HG03378 (cell line): Measurements from ENCODE around the gene RNF208.

Experiments
- ATAC-seq: cut with Tn5 transposase; IDR thresholded peaks from one replicate; pipeline ENCODE4 v1.9.1; 2021; ENCODE audit warnings: mild to moderate bottlenecking, moderate library complexity; ENCODE audit not compliant: unreplicated experiment

RNF208 gene

DNA sequence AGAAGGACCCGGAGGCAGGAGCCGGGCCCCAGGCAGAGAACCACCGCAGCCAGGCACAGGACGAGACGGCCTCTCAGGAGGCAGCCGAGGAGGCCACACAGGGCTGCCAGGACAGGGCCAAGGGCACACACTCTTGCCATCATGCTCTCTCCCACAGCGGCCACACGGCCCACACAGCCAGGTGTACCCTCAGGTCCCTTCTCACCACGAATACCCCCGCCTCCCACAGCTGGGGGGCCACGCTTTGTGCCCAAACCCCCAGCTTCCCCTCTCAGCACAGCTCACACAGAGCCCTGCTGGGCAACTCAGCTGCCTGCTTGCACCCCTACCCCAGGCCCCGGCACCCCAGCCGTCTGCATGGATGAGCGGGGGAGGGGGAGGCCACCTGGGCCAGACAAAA lies 28.3 kb downstream of the RNF208 start:
- no peak for ATAC-seq

DNA sequence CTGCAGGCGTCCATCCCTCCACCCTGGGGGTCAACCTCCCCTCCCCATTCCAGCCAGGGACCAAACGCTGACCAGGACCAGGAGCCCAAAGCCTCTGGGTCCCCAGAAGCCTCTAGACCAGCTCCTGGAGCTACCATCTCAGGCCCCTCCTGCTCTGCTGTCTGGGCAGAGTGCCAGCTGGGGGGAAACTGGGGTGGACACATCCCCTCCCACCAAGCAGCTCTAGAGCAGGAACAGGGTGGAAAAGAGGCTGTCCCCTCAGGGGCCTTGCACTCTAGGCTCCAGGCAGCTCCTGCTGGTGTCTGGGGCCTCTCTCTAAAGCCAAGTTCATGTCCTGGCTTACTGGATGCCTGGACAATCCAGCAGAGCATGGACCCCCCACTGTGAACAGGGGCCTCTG lies 29.2 kb downstream of the RNF208 start:
- ATAC-seq: no peak

DNA sequence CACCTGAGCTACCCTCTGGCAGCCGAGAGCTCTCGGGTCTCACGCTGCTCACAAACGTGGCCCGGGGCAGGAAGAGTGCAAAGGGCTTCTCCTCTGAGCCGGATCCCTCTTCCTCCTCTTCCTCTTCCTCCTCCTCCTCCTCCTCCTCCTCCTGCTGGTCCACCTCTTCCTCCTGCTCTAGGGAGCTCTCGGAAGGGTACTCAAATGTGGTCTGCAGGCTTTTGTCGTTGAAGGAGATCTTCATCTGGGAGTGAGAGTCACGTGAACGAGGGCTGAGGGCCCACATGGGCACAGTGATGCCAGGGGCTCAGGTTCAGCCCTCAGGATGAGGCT lies 29.6 kb downstream of the RNF208 start:
- no peak for ATAC-seq

DNA sequence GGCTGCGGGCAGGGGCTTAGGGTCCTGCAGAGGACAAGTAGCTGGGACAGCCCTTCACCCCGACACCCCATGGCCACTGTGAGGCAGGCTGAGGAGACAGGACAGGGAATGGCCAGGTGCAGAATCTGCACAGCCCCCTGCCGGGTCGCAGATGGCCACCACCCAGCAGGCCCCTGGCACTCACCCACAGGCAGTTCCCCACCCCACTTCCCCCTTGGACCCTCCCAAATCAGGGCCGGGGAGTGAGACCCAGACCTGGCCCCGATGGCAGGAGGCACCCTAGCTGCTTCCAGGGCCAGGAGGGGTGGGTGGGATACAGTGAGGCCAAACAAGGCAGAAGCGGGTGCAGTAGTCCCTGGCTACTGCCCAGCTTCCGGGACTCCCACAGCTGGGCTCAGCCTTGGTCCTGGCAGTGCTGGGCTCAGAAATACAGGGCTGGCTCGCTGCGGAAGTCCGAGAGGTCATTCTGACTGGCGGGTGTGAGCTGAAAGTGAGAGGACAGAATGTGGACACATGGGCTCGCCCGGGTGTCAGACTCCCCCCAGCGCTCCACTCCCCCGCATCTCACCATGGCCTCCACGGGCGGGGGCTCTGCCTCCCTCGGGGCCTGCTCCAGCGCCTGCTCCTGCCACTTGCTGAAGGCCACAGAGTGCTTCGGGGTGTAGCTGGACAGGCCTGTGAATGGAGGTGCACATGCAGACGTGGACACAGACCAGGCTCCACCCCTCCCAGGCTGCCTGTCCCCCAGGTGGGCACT lies 30.2 kb downstream of the RNF208 start:
- ATAC-seq: no peak

DNA sequence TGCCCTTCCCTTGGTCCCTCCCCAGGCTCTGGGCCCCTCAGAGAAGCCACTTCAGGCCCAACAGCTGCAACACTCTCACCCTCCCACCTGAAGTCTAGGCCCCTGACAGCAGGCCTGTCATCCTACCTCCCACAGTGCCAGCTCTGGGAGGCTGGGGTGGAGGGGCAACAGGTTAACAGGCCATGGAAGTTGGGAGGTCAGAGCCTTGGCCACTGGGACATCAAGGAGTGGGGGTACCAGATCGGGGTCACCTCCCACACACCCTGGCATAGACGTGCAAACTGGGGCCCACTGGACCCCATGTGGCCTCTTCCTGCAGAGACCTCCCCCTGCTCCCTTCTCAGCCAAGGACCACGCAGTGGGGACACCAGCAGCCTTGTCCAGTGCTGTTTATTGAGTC lies 30.8 kb downstream of the RNF208 start:
- ATAC-seq: no peak

DNA sequence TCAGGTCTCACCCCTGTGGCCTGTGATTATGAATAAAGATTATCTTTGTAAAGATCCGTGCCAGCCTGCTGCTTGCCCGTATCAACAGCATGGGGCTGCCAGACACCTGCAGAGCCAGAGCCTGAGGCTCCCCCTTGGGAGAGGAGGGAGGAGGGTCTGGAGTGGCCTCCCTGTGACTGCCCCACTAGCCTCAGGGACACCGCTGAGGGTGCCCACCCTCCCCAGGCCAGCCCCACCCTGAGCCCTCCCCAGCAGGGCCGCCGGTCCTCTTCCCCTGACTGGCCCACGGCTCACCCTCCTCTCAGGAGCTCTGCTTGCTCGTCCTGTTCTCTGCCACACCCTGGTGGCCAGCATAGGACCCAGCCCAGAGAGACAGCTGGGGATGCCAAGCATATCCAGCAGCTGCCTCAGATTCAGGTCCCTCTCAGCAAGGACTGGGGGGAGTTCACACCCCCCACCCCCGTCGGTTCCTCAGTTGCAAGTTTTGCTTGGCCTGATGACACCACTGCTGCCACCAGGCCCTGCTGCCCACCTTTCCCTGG lies 31.7 kb downstream of the RNF208 start:
- no peak for ATAC-seq

DNA sequence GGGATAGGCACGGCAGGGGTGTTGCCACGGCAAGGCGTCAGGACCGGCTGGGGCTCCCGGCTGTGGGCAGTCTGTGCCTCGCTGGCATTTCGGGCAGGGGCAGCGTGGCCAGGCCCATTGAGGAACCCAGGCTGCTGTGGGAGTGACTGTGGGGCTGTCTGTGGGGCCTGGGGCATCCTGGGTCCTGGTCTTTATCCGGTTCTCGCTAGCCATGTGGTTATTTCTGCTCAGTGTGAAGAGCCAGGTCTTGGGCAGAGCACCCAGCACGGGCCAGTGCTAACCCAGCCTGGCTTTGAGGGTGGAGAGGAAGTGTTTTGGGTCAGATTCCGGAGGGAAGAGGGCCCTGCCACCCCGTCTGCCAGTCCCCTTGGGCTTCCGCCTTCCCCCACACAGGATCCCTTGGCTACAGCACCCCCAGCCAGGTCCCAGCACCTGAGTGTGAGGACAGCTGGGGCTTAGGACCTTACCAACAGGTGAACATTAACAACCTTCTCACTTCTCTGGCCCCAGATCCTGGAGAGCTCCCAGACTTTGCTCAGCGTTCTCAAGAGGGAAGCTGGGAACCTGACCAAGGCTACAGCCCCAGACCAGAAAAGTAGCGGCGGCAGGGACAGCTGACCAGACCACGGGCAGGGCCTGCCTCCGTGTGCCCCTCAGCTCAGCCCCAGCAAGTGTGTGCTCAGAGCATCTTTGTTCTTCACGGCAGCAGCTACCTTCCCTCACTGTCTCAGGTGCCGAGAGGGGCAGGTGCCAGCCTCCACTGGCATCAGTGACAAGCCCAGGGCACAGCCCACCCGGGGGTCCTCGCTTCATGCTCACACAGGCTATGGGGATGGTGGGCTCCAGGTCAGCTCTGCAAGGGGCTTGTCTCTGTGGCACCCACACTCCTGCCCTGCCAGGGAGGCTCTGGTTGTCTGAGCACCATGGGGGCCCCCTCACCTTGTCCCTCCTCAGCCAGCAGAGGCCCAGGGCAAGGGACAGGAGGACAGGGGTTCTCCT lies 32.4 kb downstream of the RNF208 start:
- ATAC-seq: no peak

DNA sequence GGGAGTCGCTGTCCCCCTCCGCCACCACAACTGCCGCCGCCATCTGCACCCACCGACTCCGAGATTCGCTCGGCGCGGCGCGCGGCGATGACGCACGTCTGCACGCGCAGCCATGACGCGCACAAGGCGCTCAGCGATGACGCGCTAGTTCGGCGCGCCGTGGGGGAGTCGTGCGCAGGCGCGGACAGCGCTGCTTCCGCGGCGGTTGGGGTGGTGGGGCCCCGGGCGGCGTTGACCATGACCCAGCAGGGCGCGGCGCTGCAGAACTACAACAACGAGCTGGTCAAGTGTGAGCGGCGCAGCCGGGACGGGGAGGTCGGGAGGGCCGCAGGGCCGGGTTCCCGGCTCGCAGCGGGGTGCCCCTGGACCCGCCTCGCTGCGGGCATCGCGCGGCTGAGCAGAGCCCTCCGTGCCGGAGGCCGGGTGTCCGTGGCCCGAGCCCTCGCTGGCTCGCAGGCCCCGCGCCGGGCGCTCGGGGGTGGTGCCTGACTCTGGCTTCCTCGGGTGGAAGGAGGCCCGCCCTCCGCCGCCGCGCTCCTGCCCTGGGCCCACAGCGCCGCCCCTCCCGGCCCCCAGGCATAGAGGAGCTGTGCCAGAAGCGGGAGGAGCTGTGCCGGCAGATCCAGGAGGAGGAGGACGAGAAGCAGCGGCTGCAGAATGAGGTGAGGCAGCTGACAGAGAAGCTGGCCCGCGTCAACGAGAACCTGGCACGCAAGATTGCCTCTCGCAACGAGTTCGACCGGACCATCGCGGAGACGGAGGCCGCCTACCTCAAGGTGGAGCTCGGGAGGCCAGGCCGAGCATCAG lies 33.3 kb downstream of the RNF208 start, which contains the start of the genes ANAPC2 and SSNA1:
TSS of gene ANAPC2 (minus strand) at position 71 of the 807 bp plus-strand sequence. CDS start at position 43, 28 bp downstream.
TSS of gene SSNA1 (plus strand) at position 187 of the 807 bp plus-strand sequence. CDS start at position 238, 51 bp downstream.
- peak; percentile 74 for ATAC-seq

DNA sequence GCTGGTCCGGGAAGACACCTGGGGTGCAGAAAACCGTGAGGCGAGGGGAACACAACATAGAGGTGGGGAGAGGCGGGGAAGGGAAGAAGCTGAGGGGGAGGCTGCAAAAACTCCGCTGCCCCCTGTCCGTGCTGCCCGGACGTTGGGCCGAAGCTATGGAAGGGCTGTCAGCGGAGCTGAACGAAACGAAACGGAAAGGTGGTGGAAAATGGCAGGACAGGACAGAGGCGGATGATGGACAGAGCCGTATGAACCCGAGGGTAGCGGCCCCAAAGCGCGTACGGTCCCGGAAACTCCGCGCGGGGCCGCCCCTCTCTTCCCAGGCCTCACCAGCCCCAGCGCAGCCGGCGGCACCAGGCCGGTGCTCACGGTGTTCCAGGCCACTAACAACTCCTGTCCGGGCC lies 34.0 kb downstream of the RNF208 start:
- ATAC-seq: no peak

DNA sequence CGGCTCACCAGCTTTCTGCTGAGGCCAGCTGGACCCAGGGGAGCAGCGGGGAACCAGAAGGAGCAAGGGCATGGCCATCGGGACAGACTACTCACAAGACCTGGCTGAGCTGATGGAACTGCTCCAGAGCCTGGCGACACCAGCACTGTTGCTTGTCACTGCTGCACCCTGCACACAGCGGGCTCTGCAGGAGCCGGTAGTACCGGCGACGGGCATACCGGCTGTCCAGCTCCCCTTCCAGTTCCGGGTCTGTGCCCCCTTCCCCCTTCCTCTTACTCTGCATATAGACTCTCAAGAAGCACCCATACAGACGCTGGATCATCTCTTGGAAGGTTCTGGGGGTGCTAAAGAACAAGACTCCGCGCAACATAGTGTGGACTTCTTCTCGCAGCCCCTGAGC lies 34.7 kb downstream of the RNF208 start:
- no peak for ATAC-seq

DNA sequence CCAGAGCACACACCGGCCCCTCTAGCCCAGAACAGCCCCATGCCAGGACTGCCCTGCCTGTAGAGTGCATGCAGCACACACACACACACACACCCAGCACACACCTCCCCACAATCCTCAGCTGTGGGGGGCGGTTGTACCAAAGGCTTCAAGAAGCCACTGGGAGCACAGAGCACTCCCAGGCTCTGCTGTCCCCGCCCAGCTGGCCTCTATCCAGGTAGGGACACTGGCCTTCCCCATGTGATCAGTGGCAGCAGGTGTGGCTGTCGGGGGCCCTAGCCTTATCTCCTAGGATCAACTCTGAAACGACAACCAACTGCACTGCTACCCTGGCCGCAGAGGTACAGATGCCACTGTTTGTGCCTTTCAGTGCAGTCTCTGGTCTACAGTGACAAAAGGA lies 35.7 kb downstream of the RNF208 start:
- no peak for ATAC-seq

DNA sequence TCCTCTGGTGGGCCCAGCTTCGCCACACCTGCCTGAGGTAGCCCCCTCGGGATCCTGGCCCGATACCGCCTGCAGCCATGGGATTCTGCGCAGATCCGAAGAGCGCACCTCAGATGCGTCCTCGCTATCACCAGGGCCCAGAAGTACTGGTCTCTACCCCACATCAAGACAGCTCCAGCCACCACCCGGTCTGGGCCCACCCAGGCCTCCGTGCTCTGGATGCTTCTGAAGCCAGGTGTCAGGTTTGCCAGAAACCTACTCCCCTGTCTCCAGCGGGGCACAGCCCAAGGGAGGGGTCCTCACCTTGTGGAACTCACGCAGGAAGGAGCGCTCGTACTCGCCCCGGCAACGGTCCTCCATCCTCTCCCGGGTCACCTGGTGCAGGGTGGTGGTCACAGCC lies 36.1 kb downstream of the RNF208 start:
- no peak for ATAC-seq

DNA sequence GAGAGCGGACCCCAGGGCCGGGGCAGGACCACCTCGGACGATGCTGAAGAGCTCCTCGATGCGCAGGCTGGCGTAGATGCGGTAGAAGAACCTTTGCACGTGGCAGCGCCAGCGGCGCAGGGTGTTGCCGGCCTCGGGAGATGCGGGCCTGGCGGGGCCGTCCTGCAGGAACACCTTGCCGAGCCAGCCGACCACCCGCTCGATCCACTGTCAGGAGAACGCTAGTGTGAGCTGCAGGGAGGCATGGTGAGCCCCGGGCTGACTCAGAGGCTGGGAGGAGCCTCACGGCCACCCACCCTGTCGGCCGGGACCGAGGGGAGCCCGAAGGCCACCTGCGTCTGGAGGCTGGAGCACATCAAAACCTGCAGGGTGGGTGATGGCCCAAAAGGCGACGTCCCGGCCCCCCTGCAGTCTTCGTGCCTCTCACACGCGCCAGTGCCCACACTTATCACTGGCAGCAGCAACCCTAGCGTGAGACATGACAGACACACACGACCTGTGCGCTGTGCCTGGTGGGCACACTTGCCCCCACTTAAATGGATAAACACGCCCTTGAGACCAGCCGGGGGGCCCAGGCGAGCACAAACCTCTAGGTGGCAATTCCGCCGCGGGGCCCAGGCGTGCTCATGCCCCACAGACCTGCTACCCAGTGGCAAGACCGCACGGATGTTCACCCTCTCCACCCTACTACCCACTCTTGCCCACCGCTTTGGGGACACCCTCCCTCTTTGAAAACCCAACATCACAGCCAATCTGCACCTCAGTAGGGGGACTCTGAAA lies 37.0 kb downstream of the RNF208 start:
- ATAC-seq: no peak

DNA sequence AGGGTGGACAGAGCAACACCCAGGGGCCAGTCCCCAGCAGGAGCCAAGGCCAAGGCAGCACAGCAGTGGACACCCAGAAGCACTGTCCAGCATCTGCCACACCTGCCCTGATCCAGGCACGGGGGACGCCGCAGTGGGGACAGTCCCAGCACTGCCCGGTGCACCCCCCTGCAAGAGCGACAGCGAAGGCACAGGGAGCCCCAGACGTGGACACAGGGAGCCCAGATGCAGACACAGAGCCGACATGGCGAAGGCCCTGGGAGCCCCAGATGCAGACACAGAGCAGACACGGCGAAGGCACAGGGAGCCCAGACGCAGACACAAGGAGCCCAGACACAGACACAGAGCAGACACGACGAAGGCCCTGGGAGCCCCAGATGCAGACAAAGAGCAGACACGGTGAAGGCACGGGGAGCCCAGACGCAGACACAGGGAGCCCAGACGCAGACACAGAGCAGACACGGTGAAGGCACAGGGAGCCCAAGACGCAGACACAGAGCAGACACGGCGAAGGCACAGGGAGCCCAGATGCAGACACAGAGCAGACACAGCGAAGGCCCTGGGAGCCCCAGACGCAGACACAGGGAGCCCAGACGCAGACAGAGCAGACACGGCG lies 38.0 kb downstream of the RNF208 start:
- no peak for ATAC-seq

DNA sequence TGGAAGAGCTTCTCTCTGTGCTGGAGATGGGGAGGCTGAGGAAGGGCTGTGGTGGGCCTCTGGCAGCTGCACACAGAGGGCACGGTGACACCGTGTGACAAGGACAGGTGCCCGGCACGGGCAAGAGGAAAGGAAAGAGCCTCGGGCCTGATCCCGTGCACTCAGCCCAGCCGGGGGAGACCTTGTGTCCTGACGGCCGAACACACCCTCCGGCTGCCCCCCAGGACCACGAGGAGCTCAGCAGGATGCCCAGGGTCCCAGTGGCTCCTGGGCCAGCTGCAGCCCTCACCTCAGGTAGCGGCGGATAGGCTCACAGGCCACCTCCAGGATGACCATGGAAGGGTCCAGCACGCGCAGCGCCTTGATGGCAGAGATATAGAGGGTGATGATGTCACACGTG lies 39.2 kb downstream of the RNF208 start:
- no peak for ATAC-seq

DNA sequence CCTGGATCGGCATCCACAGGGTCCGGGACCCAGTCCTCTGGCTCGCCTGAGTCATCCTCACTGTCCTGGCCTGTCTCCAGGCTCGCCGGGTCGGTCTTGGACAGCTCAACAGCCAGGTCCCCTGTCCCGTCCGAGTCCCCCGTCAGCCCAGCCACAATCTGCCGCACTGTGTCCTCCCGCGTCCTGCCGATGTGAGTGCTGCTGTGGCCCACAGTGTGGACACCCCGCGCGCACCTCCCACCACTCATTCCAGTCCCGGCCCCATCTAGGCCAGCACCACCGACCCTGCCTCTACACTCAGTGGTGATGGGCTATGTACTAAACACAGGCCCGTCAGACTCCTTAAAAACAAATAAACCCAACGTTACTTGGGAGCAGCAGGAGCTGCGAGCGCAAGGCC lies 40.4 kb downstream of the RNF208 start:
- ATAC-seq: no peak

DNA sequence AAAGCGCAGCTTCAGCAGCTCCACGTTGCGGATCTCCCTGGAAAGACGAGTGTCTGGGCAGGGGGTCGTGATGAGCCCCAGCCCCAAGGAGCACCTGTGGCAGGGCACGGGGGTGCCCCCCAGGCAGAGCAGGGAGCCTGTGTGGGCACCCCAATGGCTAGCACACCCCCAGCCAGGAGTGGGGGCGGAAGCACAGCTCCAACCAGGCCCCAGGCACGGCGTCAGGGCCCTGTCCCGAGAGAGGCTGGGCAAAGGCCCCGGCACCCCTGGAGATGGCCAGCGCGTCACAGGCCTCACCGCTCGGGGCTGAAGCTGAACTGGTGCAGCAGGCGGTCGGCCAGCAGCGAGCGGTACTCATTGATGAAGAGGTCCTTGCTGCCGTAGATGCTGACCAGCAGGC lies 41.5 kb downstream of the RNF208 start:
- ATAC-seq: no peak

DNA sequence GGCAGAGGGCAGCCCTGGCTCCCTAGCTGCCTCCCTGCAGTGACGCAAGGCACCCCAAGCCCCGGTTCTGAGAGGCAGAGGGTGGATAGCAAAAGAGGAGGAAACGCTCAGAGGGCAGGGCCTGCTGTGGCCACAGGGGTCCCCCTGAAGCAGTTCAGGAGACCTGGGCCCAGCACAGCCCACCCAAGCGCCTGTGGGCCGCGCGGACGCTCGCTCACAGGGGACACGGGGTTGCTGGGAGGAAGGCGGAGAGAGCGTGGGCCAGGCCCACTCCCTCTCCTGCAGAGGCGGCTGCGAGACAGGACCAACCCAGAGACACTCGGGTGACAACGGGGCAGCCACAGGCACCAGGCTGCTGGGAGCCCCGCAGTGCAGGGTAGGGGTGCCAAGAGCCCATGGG lies 42.3 kb downstream of the RNF208 start:
- no peak for ATAC-seq

DNA sequence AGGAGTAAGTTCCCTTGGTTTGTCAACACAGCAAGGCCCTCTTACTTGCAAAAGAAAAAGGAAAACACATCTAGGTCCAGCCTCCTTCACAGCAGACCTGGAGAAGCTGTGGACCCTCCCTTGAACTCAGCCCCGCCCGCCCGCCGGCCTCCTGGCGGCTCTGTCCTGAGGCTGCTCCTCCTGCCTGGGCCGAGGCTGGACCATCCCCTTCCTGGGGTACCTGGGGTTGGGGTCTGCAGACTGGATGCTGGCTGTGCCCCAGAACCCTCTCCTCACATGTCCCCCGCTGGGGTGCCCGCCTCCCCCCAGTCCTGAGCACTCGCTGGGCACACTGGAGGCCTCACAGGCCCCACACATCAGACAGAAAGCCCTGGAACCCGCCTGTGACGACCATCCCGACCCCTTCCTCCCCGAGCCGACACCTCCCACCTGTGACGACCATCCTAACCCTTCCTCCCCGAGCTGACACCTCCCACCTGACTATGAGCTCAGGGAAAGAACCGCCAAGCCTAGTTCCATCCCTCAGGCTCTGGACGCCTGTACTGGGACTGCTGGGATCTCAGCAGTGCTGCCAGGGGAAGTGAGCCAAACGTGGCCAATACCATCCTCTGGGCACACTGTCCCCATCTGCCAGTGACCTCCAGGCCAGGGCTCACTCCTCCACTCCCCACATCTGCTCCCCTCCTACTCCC lies 43.0 kb downstream of the RNF208 start:
- ATAC-seq: no peak
